ENCODE measurements around the gene SPPL2C. TPM values are rescaled to one million over a fixed set of nuclear protein-coding genes. Genes with fewer than 3 reads are reported as not detected.
"Not testable (repeated sequence)": the region's sequence is repeated elsewhere in the genome, so short reads cannot be mapped to it uniquely, and the experiment has no call there.

Gene SPPL2C
- total RNA-seq, 1 donor from 2014 or later: not detected

GRCh38 chr17:45848868-45849535 is 4.3 kb downstream of the SPPL2C start:
- DNase-seq (ENCODE audit: low read depth): peak; percentile 76

GRCh38 chr17:45849536-45849990 is 4.9 kb downstream of the SPPL2C start:
- no peak for DNase-seq (ENCODE audit: low read depth)

DNA sequence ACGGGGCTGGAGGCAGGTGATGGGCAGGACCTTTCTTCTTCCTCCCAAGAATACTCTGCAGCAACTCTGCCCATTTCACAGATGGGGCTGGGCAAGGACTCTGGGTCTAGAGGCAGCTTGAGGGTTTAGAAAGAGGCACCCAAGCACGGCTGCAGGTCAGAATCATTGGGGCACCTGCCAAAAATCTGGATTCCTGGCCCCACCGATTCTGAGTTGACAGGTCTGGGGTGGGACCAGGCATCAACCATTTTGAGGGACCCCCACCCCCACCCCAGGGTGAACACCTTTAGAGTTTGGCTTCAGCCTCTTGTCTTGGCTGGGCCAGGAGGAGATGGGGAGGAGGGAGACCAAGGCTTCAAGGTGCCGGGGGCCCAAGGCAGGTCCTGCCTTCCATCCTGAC is 5.3 kb downstream of the SPPL2C start:
- no peak for DNase-seq (ENCODE audit: low read depth)

GRCh38 chr17:45850468-45850867 is 5.8 kb downstream of the SPPL2C start:
- no peak for DNase-seq (ENCODE audit: low read depth)

DNA sequence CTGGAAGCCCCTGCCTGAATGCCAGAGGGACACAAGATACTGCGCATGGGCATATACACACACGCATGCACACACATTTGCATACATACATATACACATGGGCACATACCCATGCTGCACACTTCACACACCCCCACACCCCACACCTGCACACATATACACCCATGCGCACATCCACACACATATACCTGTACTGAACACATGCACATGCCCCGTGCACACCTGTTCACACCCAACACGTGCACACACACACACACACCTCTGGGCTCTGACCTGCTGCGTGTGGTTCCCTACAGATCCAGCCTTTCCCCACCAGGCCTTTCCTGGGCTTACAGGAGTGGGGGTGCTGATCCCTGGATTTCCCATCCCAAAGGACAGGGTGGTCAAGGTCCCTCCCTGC is 6.3 kb downstream of the SPPL2C start:
- no peak for DNase-seq (ENCODE audit: low read depth)

- no peak for DNase-seq (ENCODE audit: low read depth)
Measured at GRCh38 chr17:45851464-45851863, 6.8 kb downstream of the SPPL2C start.

DNA sequence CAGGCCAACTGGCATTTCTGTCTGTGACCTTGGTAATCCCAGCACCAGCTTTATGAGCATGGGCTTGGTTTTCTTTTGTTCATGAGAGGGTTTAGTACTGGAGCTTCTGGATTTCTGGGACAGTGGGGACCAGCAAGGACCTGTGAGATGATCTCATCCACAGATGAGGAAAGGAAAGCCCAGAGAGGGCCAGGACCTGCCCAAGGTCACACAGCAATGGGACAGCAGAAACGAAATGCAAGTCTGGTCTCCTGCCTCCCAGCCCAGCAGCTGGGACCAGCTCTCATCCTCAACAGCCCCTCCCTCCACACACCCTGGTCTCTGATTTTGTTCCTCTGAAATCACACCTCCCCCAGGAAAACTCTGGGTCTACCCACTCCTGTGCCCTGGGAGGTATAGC is 7.2 kb downstream of the SPPL2C start:
- no peak for DNase-seq (ENCODE audit: low read depth)

DNA sequence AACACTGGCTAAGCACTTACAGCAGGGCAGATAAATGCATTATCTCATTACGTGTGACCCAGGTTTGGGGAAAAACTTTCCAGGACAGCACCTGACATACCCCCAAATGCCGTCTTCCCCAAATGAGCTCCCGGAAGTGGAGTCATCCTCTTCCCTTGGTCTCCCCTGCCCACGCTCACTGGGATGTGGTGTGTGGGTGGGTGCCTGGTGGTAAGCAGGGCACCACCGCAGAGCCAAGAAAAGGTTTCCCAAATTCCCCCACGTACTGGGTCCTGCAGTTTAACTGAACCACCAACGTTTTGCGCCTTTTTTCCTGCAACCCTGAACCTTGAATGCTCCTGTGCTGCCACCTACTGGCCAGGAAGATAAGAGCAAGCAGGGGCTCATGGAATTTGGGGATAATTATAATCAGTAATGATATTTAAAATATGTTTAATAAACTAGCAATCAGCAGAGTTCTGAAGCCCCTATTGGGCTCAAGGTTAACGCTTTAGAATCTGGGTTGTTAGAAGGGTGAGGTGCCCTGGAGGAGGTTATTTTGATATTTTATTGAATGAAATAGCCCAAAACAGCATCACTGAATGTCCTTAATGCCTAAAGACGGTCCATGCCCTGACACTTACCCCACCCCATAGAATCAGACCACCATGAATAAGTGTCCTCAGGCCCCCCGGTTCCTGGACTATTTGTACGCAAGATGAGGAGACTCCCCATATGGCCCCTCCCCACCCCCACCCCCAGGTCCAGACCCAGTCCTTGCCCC is 8.0 kb downstream of the SPPL2C start:
- DNase-seq (ENCODE audit: low read depth): peak; percentile 65

DNA sequence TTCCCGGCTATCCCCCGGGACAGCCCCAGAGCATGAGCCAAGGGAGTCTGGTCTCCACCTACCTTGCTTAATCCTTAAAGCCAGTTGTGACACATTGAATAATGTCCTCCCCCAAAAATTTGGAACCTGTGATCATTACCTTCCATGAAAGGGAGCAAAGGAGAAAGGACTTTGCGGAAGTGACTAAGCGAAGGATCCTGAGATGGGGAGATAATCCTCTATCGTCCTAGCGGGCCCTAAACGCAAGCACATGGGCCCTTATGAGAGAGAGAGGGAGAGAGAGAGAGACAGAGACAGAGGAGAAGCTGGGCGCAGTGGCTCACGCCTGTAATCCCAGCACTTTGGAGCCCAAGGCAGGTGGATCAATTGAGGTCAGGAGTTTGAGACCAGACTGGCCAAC is 9.5 kb downstream of the SPPL2C start:
- no peak for DNase-seq (ENCODE audit: low read depth)

DNA sequence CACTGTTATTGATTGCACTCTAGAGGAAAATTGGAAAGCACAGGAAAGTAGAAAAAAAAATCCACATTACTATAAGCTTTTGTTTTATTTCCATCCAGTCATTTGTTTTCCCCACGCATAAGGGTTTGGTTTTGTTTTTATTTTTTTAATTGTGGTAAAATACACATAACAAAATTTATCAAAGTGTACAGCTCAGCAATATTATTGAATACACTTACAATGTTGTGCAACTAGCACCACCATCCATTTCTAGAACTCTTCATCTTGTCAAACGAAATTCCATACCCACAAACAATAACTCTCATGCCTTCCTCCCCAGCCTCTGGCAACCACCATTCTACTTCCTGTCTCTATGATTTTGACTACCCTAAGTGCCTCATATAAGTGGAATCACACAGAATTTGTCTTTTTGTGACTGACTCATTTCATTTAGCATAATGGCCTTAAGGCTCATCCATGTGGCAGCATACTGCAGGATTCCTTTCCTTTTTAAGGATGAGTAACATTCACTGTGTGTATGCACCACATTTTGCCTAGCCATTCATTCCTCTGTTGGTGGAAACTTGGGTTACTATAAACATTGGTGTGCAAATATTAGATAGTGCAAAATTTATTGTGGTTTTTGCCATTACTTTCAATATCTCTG is 11.1 kb downstream of the SPPL2C start:
- DNase-seq (ENCODE audit: low read depth): no peak

DNA sequence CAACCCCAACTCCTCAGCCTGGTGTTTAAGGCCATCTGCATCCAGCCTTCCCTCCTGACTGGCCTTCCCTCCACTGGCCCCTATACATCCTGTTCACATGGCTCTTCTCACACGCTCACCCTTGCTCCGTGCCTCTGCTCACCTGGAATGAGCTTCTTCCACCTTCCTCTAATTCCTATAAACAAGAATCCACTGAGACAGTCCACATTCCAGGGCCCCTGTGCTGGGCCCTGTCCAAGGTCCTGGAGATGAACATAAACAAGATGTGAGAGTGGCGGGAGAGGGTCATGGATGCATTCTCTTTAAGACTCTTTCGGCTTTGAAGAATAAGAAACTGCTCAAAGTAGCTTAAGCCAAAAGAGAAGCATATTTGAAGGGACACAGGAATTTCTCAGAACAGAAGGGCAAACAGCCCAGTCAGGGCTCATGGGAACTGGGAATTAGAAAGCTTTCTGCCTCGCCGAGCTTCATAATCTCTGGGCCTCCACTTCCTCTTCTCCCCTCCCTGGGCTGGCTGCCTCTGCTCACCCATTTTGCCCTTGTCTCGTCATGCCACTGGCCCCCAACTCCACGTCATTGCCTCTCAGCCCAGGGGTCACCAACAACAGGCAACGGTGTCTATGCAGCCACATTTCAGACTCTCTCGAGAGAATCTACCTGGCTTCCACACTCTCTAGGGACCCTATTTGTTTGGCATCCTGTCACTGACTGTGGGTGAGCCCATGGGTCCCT is 13.5 kb downstream of the SPPL2C start:
- peak; percentile 65 for DNase-seq (ENCODE audit: low read depth)

DNA sequence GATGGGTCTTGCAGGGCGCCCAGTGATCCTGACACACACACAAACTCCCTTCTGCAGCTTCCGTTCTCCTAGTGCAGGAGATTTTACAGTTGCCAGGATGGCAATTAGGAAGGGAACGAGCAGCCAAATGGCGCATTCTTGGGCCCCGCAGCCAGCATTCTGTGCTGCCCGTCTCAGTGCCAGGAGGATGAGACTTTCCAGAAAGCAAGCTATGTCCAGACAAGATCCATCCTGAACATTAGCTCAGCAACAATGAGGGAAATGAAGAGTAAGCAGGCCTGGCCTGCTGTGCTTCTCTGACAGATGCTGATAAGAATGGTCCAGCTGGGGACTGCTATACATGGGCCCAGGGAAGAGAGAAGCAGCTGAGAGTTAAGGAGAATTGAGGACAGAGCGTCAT is 16.5 kb downstream of the SPPL2C start:
- DNase-seq (ENCODE audit: low read depth): no peak

GRCh38 chr17:45862127-45862526 is 17.4 kb downstream of the SPPL2C start:
- DNase-seq (ENCODE audit: low read depth): not testable (repeated sequence)

DNA sequence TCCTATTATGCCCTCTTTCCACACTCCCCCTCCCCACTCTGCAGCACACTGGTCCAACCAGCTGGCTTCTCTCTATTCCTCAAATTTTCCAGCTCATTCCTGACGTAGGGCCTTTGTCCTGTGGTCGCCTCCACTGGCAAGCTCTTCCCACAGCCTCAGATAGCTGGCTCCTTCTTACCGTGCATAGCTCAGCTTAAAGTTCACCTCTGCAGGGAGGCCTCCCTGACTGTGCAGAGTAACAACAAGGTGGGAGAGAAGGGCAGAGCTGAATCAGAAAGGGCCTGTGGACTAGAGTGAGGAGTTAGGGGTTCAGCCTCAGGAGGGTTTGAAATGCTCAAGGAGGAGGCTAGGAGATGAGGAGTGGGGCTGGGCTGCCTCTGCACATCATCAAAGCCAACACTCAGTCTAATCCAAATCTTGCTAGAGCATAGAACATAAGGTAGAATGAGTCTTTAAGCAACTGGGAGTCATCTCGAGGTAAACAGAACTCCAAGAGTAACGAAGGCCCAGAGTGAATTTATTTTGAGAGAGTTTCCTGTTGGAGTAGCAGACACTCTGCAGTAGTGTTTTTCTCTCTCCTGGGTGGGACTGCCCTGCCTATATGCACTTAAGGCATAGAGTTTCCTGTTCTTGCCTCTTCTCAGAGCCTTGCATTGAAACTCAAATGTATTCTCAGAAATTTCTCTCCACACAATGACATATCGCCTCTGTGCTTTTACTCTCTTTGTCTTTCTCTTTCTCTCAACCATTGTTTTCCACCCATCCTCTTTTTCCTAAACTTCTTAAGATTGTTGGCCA is 19.4 kb downstream of the SPPL2C start:
- no peak for DNase-seq (ENCODE audit: low read depth)

GRCh38 chr17:45867171-45867570 is 22.5 kb downstream of the SPPL2C start:
- no peak for DNase-seq (ENCODE audit: low read depth)

- DNase-seq (ENCODE audit: low read depth): peak; percentile 9
Measured at GRCh38 chr17:45867702-45868101, 23.0 kb downstream of the SPPL2C start.

DNA sequence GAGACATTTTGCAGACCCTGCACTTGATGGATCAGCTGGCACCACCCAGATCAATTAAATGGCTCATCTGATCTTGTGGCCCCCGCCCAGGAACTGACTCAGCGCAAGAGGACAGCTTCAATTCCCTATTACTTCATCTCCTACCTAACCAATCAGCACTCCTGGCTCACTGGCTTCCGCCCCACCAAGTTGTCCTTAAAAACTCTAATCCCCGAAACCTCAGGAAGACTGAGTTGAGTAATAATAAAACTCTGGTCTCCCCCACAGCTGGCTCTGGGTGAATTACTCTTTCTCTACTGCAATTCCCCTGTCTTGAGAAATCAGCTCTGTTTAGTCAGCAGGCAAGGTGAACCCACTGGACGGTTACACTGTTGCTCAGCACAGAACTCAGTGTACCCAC is 23.6 kb downstream of the SPPL2C start:
- no peak for DNase-seq (ENCODE audit: low read depth)

GRCh38 chr17:45869676-45870341 is 25.1 kb downstream of the SPPL2C start:
- no peak for DNase-seq (ENCODE audit: low read depth)

GRCh38 chr17:45870342-45870974 is 25.8 kb downstream of the SPPL2C start:
- DNase-seq (ENCODE audit: low read depth): no peak

GRCh38 chr17:45871718-45872117 is 27.0 kb downstream of the SPPL2C start:
- DNase-seq (ENCODE audit: low read depth): no peak

All from myocyte (in vitro differentiated cells).